A549 (cell line): ENCODE measurements around the gene RPL31. TPM values are rescaled to one million over a fixed set of nuclear protein-coding genes. Genes with fewer than 3 reads are reported as not detected.

Source experiments
- ATAC-seq, 2 experiments: fragments of 200-7000 bp in 1 of 2; fragments of >200 bp in 1 of 2; cut with Nextera tagmentation in 1 of 2; cut with Tn5 transposase in 1 of 2; 3 replicates each; pipeline versions ENCODE4 v1.8.0 to v1.9.1; 2018 to 2020; ENCODE audit warnings: mild to moderate bottlenecking in 1 of 2, moderate library complexity in 1 of 2
- CTCF ChIA-PET: fragments of 300-600 bp; sonication (Branson Sonifier 250); formaldehyde crosslinking; extraction: SDS; loops from one replicate; lab custom pipeline; 2021; ENCODE audit warnings: antibody characterized with exemption, inconsistent platforms; lab: Yijun Ruan, JAX
- POLR2A ChIA-PET: fragments of 350-600 bp; formaldehyde crosslinking; extraction: SDS; loops from one replicate; lab custom pipeline; 2021; ENCODE audit warnings: antibody characterized with exemption, inconsistent platforms; lab: Yijun Ruan, JAX
- DNase-seq, 2 experiments: peaks; one replicate each; pipeline versions ENCODE4 v3.0.0 to v3.0.0-alpha.2; 2011 to 2016; ENCODE audit warnings: low read depth in 1 of 2, low spot score in 1 of 2
- FAIRE-seq: peaks from 2 replicates; lab custom pipeline; 2011; peaks lifted over from hg19 to GRCh38; lab: Jason Lieb, UNC
- H3K27ac ChIP-seq, 2 experiments: fragments of >200 bp; sonication (Bioruptor Twin); formaldehyde crosslinking; 3 replicates each; pipeline ENCODE4 v1.5.1; 2016 to 2017
- H3K4me1 ChIP-seq: fragments of >200 bp; sonication (Bioruptor Twin); formaldehyde crosslinking; 3 replicates; pipeline ENCODE4 v1.6.1; 2016
- H3K4me2 ChIP-seq: fragments of >200 bp; sonication (Bioruptor Twin); formaldehyde crosslinking; 3 replicates; pipeline ENCODE4 v1.6.1; 2016
- H3K4me3 ChIP-seq: fragments of >200 bp; sonication (Bioruptor Twin); formaldehyde crosslinking; 3 replicates; pipeline ENCODE4 v1.5.1; 2016
- H3K9me3 ChIP-seq: fragments of >200 bp; sonication (Bioruptor Twin); formaldehyde crosslinking; 3 replicates; pipeline ENCODE4 v1.6.1; 2016
- ATOH8 ChIP-seq: fragments of 250-450 bp; sonication (Bioruptor Pico); IDR thresholded peaks from 2 replicates; pipeline ENCODE4 v1.5.0; 2020; ENCODE audit warnings: low read depth, mild to moderate bottlenecking, moderate library complexity
- BHLHE40 ChIP-seq: IDR thresholded peaks from 2 replicates; pipeline ENCODE4 v1.6.1; 2012; ENCODE audit warnings: low read depth, low read length, inconsistent platforms
- CBX2 ChIP-seq: fragments of 200-600 bp; sonication (generic); IDR thresholded peaks from 2 replicates; pipeline ENCODE4 v1.6.1; 2016; ENCODE audit warnings: low read depth, mild to moderate bottlenecking, borderline replicate concordance
- CBX8 ChIP-seq: fragments of 200-600 bp; sonication (generic); IDR thresholded peaks from 2 replicates; pipeline ENCODE4 v1.6.1; 2016
- CEBPB ChIP-seq, 2 experiments: fragments of >200 bp in 1 of 2; sonication (Bioruptor Twin) in 1 of 2; formaldehyde crosslinking in 1 of 2; IDR thresholded peaks; 2 replicates each; pipeline ENCODE4 v1.6.1; 2012 to 2016
- CTCF ChIP-seq: fragments of >200 bp; sonication (Bioruptor Twin); formaldehyde crosslinking; IDR thresholded peaks from 3 replicates; pipeline ENCODE4 v1.5.1; 2016
- EHMT2 ChIP-seq: fragments of 200-600 bp; sonication (generic); IDR thresholded peaks from 2 replicates; pipeline ENCODE4 v1.6.1; 2016; ENCODE audit warnings: antibody characterized with exemption, low read depth, mild to moderate bottlenecking, moderate library complexity
- FOSB ChIP-seq: fragments of 250-450 bp; sonication (Bioruptor Pico); IDR thresholded peaks from 2 replicates; pipeline ENCODE4 v1.5.0; 2020; ENCODE audit warnings: mild to moderate bottlenecking, moderate library complexity
- FOSL2 ChIP-seq, 2 experiments: fragments of 450-650 bp in 1 of 2; fragments of >200 bp in 1 of 2; sonication (Bioruptor Twin) in 1 of 2; formaldehyde crosslinking; IDR thresholded peaks; 2 replicates each; pipeline versions ENCODE4 v1.5.0 to v1.6.1; 2016 to 2020; ENCODE audit warnings: mild to moderate bottlenecking in 1 of 2, moderate library complexity in 1 of 2
- FOXS1 ChIP-seq: fragments of 250-450 bp; sonication (Bioruptor Pico); IDR thresholded peaks from 2 replicates; pipeline ENCODE4 v1.5.0; 2020; ENCODE audit warnings: mild to moderate bottlenecking, moderate library complexity
- GATA3 ChIP-seq: IDR thresholded peaks from 2 replicates; pipeline ENCODE4 v1.6.1; 2012; ENCODE audit warnings: borderline replicate concordance
- HEYL ChIP-seq: fragments of 250-450 bp; sonication (Bioruptor Pico); IDR thresholded peaks from 2 replicates; pipeline ENCODE4 v1.8.0; 2021; ENCODE audit warnings: mild to moderate bottlenecking, moderate library complexity
- HMGXB4 ChIP-seq: fragments of 250-450 bp; sonication (Bioruptor Pico); IDR thresholded peaks from 2 replicates; pipeline ENCODE4 v1.5.0; 2021; ENCODE audit warnings: mild to moderate bottlenecking, moderate library complexity, borderline replicate concordance
- HOXB13 ChIP-seq: fragments of 250-450 bp; sonication (Bioruptor Pico); IDR thresholded peaks from 2 replicates; pipeline ENCODE4 v1.5.0; 2020; ENCODE audit warnings: low read depth, mild to moderate bottlenecking, moderate library complexity
- KDM1A ChIP-seq: fragments of 200-600 bp; sonication (generic); IDR thresholded peaks from 2 replicates; pipeline ENCODE4 v1.6.1; 2016; ENCODE audit warnings: low read depth, mild to moderate bottlenecking
- MAFK ChIP-seq: fragments of 450-650 bp; IDR thresholded peaks from 2 replicates; pipeline ENCODE4 v1.6.1; 2014; ENCODE audit not compliant: partially characterized antibody
- MAX ChIP-seq: IDR thresholded peaks from 2 replicates; pipeline ENCODE4 v1.6.1; 2012
- MYC ChIP-seq: IDR thresholded peaks from 2 replicates; pipeline ENCODE4 v1.6.1; 2012; ENCODE audit warnings: mild to moderate bottlenecking, inconsistent platforms, low read length, improper control_type of control experiment, borderline replicate concordance
- PBX3 ChIP-seq: IDR thresholded peaks from 2 replicates; pipeline ENCODE4 v1.6.1; 2012
- PHF8 ChIP-seq: fragments of 200-600 bp; sonication (generic); IDR thresholded peaks from 2 replicates; pipeline ENCODE4 v1.6.1; 2016; ENCODE audit warnings: low read depth, mild to moderate bottlenecking, antibody characterized with exemption, moderate library complexity, borderline replicate concordance
- POLR2A ChIP-seq: IDR thresholded peaks from 2 replicates; pipeline ENCODE4 v1.6.1; 2012; ENCODE audit warnings: mild to moderate bottlenecking, low read length
- RARB ChIP-seq: fragments of 250-450 bp; sonication (Bioruptor Pico); IDR thresholded peaks from 2 replicates; pipeline ENCODE4 v1.8.0; 2021; ENCODE audit warnings: mild to moderate bottlenecking, moderate library complexity
- RCOR1 ChIP-seq: fragments of 150-350 bp; IDR thresholded peaks from 2 replicates; pipeline ENCODE4 v1.6.1; 2014; ENCODE audit warnings: antibody characterized with exemption, low read length, low read depth
- REST ChIP-seq: fragments of 200-600 bp; sonication (generic); IDR thresholded peaks from 2 replicates; pipeline ENCODE4 v1.6.1; 2016; ENCODE audit warnings: antibody characterized with exemption, mild to moderate bottlenecking, moderate library complexity
- RNF2 ChIP-seq: fragments of 200-600 bp; sonication (generic); IDR thresholded peaks from 2 replicates; pipeline ENCODE4 v1.6.1; 2016; ENCODE audit warnings: low read depth, mild to moderate bottlenecking, antibody characterized with exemption, moderate library complexity, borderline replicate concordance
- SREBF2 ChIP-seq: fragments of 450-650 bp; IDR thresholded peaks from 2 replicates; pipeline ENCODE4 v1.6.1; 2014; ENCODE audit warnings: mild to moderate bottlenecking, moderate library complexity
- TFCP2L1 ChIP-seq: fragments of 250-450 bp; sonication (Bioruptor Pico); IDR thresholded peaks from 2 replicates; pipeline ENCODE4 v1.5.0; 2021; ENCODE audit warnings: mild to moderate bottlenecking
- TP53 ChIP-seq: fragments of 250-450 bp; sonication (Bioruptor Pico); IDR thresholded peaks from 2 replicates; pipeline ENCODE4 v1.5.0; 2021; ENCODE audit warnings: mild to moderate bottlenecking, moderate library complexity
- WGBS: methylation state at CpG from one replicate; pipeline ENCODE4 v1.1.6; 2017; ENCODE audit errors: missing lambda C conversion rate; 5-methylcytosine and 5-hydroxymethylcytosine counted together
- polyA minus RNA-seq: library from RNA; depleted of rRNA, polyadenylated mRNA; stranded (reverse); fragments of >200 nt; gene quantifications from 2 replicates; pipeline ENCODE4 v1.2.3, GENCODE V29; 2011; rRNA and poly(A)+ RNA removed
- polyA plus RNA-seq, 4 experiments: library from polyadenylated mRNA; depleted of rRNA in 3 of 4; stranded (reverse); fragments of >200 nt; fragmentation: RNase III in 1 of 4; extraction: RNeasy Plus Mini Kit Qiagen cat#74134 plus additional on column Dnase treatment in 1 of 4; gene quantifications; 2 replicates in 3 of 4; 3 replicates in 1 of 4; pipeline ENCODE4 v1.2.3, GENCODE V29; 2011 to 2017

Gene RPL31
- 2,064 and 3,103 TPM in 2 replicates for polyA plus RNA-seq (2011; rRNA removed)
- polyA plus RNA-seq (2012; cell fraction: cytosol; rRNA removed) = 1,918 and 2,613 TPM in 2 replicates
- polyA plus RNA-seq (2012; cell fraction: nucleus; rRNA removed) = 404 and 505 TPM in 2 replicates
- 1,803 to 1,931 TPM (median 1,812 TPM) in 3 replicates for polyA plus RNA-seq (2017; fragmentation: RNase III; extraction: RNeasy Plus Mini Kit Qiagen cat#74134 plus additional on column Dnase treatment)
- 256 and 361 TPM in 2 replicates for polyA minus RNA-seq

- 20% methylated on average over 48 of the region's 59 CpGs for WGBS
- FAIRE-seq (no peak), DNase-seq (peak; percentile 94 to 98), ATAC-seq (peak; percentile 85 to 88)
- CTCF ChIA-PET = interaction anchor here (0.5 to 3.7 kb wide), 8 partner anchors 11 to 407 kb away, joined by 3 to 17 read pairs (median 3); no protein-coding TSS in a partner anchor
- peaks cover 39% of the 10 kb centered on the region for H3K4me1 ChIP-seq
- H3K4me2 ChIP-seq = peak within 1 kb of the TSS; percentile 98
- H3K9me3 ChIP-seq = no peaks in the 10 kb centered on the region
- peak within 1 kb of the TSS; percentile 71 for H3K4me3 ChIP-seq
- POLR2A ChIA-PET = interaction anchor here (0.6 to 2.8 kb wide), 21 partner anchors 15 to 439 kb away, joined by 3 to 22 read pairs (median 5); partner anchors contain the start of genes CNOT11, PDCL3 and TBC1D8
- H3K27ac ChIP-seq = peak within 1 kb of the TSS; percentile 86 to 98
- TF ChIP-seq TP53 (CRISPR knock-in tag) = 0 out of 2 replicates have a peak, but pooled peaks have one; percentile 2
- TF ChIP-seq RARB (CRISPR knock-in tag) = 0 out of 2 replicates have a peak, but pooled peaks have one; percentile 47
- TF ChIP-seq BHLHE40 = no peak
- 0 out of 2 replicates have a peak, but pooled peaks have one; percentile 14 for TF ChIP-seq REST
- no peak for TF ChIP-seq CBX2
- TF ChIP-seq CTCF = no peak
- no peak for TF ChIP-seq FOSB (CRISPR knock-in tag)
- TF ChIP-seq SREBF2 = no peak
- peak; percentile 45 for TF ChIP-seq GATA3
- TF ChIP-seq ATOH8 = peak; percentile 83
- peak; percentile 97 for TF ChIP-seq POLR2A
- TF ChIP-seq CBX8 = no peak
- TF ChIP-seq EHMT2 = no peak
- TF ChIP-seq HMGXB4 (CRISPR knock-in tag) = peak; percentile 70; the same call in 1 of the 2 replicates
- peak; percentile 100 for TF ChIP-seq MAX
- TF ChIP-seq HOXB13 (CRISPR knock-in tag) = peak; percentile 93; the same call in 1 of the 2 replicates
- TF ChIP-seq PBX3 = 0 out of 2 replicates have a peak, but pooled peaks have one; percentile 43
- no peak for TF ChIP-seq MAFK
- peak; percentile 80; the same call in 1 of the 2 replicates for TF ChIP-seq RNF2
- TF ChIP-seq HEYL = no peak
- peak; percentile 55; the same call in 1 of the 2 replicates for TF ChIP-seq TFCP2L1
- TF ChIP-seq FOSL2 (IDR thresholded peaks at IDR 0.05) = no peak
- no peak for TF ChIP-seq FOSL2 (CRISPR knock-in tag; IDR thresholded peaks at IDR 0.05)
- TF ChIP-seq PHF8 = peak; percentile 72
- TF ChIP-seq MYC = peak; percentile 59; the same call in 1 of the 2 replicates
- no peak for TF ChIP-seq KDM1A
- peak; percentile 24; the same call in 1 of the 2 replicates for TF ChIP-seq FOXS1
- peak in 1 of 2 experiments; percentile 82; a peak in 2 of 4 replicates for TF ChIP-seq CEBPB (IDR thresholded peaks at IDR 0.05)
- TF ChIP-seq RCOR1 = no peak
Observed at GRCh38 chr2:101001691-101002561, at the start of gene RPL31. RPL31 (plus strand) TSS chr2:101002289; CDS start chr2:101002702, 413 bp downstream.
